Panc1 (cell line): Measurements from ENCODE around the gene SH3PXD2B. TPM values are rescaled to one million over a fixed set of nuclear protein-coding genes. Genes with fewer than 3 reads are reported as not detected.

Experiments used
- ATAC-seq: fragments of 200-7000 bp; cut with Tn5 transposase; 2 replicates; pipeline ENCODE4 v1.9.1; 2020; ENCODE audit warnings: mild to moderate bottlenecking, moderate library complexity
- BruUV-seq: library from RNA; stranded (reverse); fragments of 400-500 nt; replicated peaks from 2 replicates; lab custom pipeline; 2021; lab: Mats Ljungman, UMichigan
- CTCF ChIA-PET: fragments of 300-600 bp; sonication (Branson Sonifier 250); formaldehyde crosslinking; loops from one replicate; lab custom pipeline; 2022; ENCODE audit warnings: antibody characterized with exemption; lab: Charles Lee
- POLR2A ChIA-PET: fragments of 300-600 bp; sonication (Branson Sonifier 250); formaldehyde crosslinking; loops from one replicate; lab custom pipeline; 2022; ENCODE audit warnings: antibody characterized with exemption; lab: Charles Lee
- DNase-seq: peaks from one replicate; pipeline ENCODE4 v3.0.0-alpha.2; 2010; ENCODE audit warnings: low read depth, low spot score
- H3K27ac ChIP-seq: 2 replicates; pipeline ENCODE4 v1.5.1; 2011; ENCODE audit warnings: mild to moderate bottlenecking, low read length, inconsistent platforms
- H3K27me3 ChIP-seq: fragments of 200-500 bp; sonication (Bioruptor generic); 2 replicates; pipeline ENCODE4 v1.6.0; 2014; ENCODE audit warnings: low read length, inconsistent platforms; ENCODE audit not compliant: control insufficient read depth, insufficient read depth
- H3K36me3 ChIP-seq: fragments of 200-500 bp; sonication (Bioruptor generic); 2 replicates; pipeline ENCODE4 v1.5.1; 2014; ENCODE audit warnings: inconsistent platforms, mild to moderate bottlenecking, low read length, moderate library complexity; ENCODE audit not compliant: control insufficient read depth, insufficient read depth
- H3K4me1 ChIP-seq: 2 replicates; pipeline ENCODE4 v1.5.1; 2011; ENCODE audit warnings: inconsistent platforms, mild to moderate bottlenecking, low read length, moderate library complexity; ENCODE audit not compliant: control insufficient read depth, insufficient read depth
- H3K4me3 ChIP-seq, 2 experiments: 2 replicates each; pipeline ENCODE4 v1.5.1; 2011 to 2012; ENCODE audit warnings: low read depth in 2 of 2, low read length in 2 of 2, mild to moderate bottlenecking in 2 of 2, inconsistent platforms in 1 of 2, moderate library complexity in 1 of 2
- H3K9me3 ChIP-seq: fragments of 200-500 bp; sonication (Bioruptor generic); 2 replicates; pipeline ENCODE4 v1.5.1; 2014; ENCODE audit warnings: low read depth, mild to moderate bottlenecking, inconsistent platforms, low read length, moderate library complexity; ENCODE audit not compliant: control insufficient read depth, insufficient read depth
- CTCF ChIP-seq: fragments of 450-650 bp; IDR thresholded peaks from 2 replicates; pipeline ENCODE4 v1.5.1; 2017; ENCODE audit warnings: mild to moderate bottlenecking
- POLR2AphosphoS5 ChIP-seq: IDR thresholded peaks from 2 replicates; pipeline ENCODE4 v1.6.1; 2012; ENCODE audit warnings: mild to moderate bottlenecking, low read depth, low read length, moderate library complexity
- REST ChIP-seq, 2 experiments: IDR thresholded peaks; 2 replicates each; pipeline ENCODE4 v1.6.1; 2011 to 2012; ENCODE audit warnings: low read depth in 2 of 2, control low read depth in 1 of 2, low read length in 1 of 2, mild to moderate bottlenecking in 1 of 2, moderate library complexity in 1 of 2; ENCODE audit not compliant: insufficient read depth in 1 of 2
- SIN3A ChIP-seq: IDR thresholded peaks from 2 replicates; pipeline ENCODE4 v1.6.1; 2012; ENCODE audit warnings: low read depth, mild to moderate bottlenecking, low read length, moderate library complexity, borderline replicate concordance; ENCODE audit not compliant: insufficient read depth
- TCF7L2 ChIP-seq: IDR thresholded peaks from 2 replicates; pipeline ENCODE4 v1.6.1; 2011; ENCODE audit warnings: mild to moderate bottlenecking, low read depth, low read length, inconsistent platforms
- in situ Hi-C: cut with HindIII; loops from 2 replicates; pipeline ENCODE4 v1.10.0; 2016; ENCODE audit warnings: low sequenced_read_pairs, low pct_unique_long_range_greater_than_20kb
- intact Hi-C: fragments of 100-400 bp; cut with micrococcal nuclease; formaldehyde crosslinking; loops from one replicate; pipeline ENCODE4 v1.10.0; 2022; ENCODE audit not compliant: unreplicated experiment
- total RNA-seq: library from RNA; stranded (reverse); gene quantifications from one replicate; pipeline ENCODE4 v1.2.1, GENCODE V29; 2021; ENCODE audit not compliant: unreplicated experiment

SH3PXD2B gene
- total RNA-seq, 1 experiment from 2014 or later = 39.7 TPM

- ATAC-seq (no peak), DNase-seq (no peak)
- intact Hi-C loops = no loop called here
- Histone ChIP-seq H3K27ac (peak overlapping the region; percentile 11; the same call in 1 of the 2 replicates), H3K36me3 (no peaks in the 10 kb centered on the region), H3K4me1 (peaks cover 23% of the 10 kb centered on the region), H3K27me3 (no peaks in the 10 kb centered on the region), H3K4me3 (no peak overlapping the region), H3K9me3 (no peaks in the 10 kb centered on the region)
- POLR2A ChIA-PET = no interaction called here
- TF ChIP-seq CTCF = no peak
- TF ChIP-seq TCF7L2 = no peak
- no peak for TF ChIP-seq SIN3A
- TF ChIP-seq POLR2AphosphoS5 = no peak
- no peak for TF ChIP-seq REST (IDR thresholded peaks at IDR 0.05; ENCODE audit: insufficient read depth in 1 of 2, low read depth in 2 of 2, low read length in 1 of 2)
- CTCF ChIA-PET = no interaction called here
- BruUV-seq = no TSS peak
- in situ Hi-C loops = no loop called here
Measured at GRCh38 chr5:172377438-172377837, 76.9 kb downstream of the SH3PXD2B start.

GRCh38 chr5:172374783-172375182, 79.5 kb downstream of the SH3PXD2B start:
- no TSS peak for BruUV-seq
- ChIA-PET POLR2A (no interaction called here), CTCF (no interaction called here)
- Histone ChIP-seq H3K4me1 (peaks cover 2% of the 10 kb centered on the region; the same call in 1 of the 2 replicates), H3K36me3 (no peaks in the 10 kb centered on the region), H3K27me3 (no peaks in the 10 kb centered on the region), H3K4me3 (no peak overlapping the region), H3K9me3 (peaks cover 6% of the 10 kb centered on the region; the same call in 1 of the 2 replicates), H3K27ac (no peak overlapping the region)
- TF ChIP-seq CTCF (no peak), REST (IDR thresholded peaks at IDR 0.05; ENCODE audit: insufficient read depth in 1 of 2, low read depth in 2 of 2, low read length in 1 of 2) (no peak), POLR2AphosphoS5 (no peak), TCF7L2 (no peak), SIN3A (no peak)
- no peak for DNase-seq
- in situ Hi-C loops (no loop called here), intact Hi-C loops (loop anchor here (5.0 kb wide), 1 partner anchor 82 kb away; no protein-coding TSS in a partner anchor)
- ATAC-seq = no peak
